Activated CD4-positive, CD25-positive, alpha-beta regulatory T cell treated with anti-CD3 and anti-CD28 coated beads, Interleukin-2, amount 50 U/mL, for 16 hours (primary cell): ENCODE measurements around the gene MICOS13.
"Not testable (repeated sequence)": the region's sequence is repeated elsewhere in the genome, so short reads cannot be mapped to it uniquely, and the experiment has no call there.

Experiments used
- DNase-seq: peaks from one replicate; pipeline ENCODE4 v3.0.0-alpha.2; 2020; ENCODE audit warnings: low read depth, low spot score

Gene MICOS13

DNA sequence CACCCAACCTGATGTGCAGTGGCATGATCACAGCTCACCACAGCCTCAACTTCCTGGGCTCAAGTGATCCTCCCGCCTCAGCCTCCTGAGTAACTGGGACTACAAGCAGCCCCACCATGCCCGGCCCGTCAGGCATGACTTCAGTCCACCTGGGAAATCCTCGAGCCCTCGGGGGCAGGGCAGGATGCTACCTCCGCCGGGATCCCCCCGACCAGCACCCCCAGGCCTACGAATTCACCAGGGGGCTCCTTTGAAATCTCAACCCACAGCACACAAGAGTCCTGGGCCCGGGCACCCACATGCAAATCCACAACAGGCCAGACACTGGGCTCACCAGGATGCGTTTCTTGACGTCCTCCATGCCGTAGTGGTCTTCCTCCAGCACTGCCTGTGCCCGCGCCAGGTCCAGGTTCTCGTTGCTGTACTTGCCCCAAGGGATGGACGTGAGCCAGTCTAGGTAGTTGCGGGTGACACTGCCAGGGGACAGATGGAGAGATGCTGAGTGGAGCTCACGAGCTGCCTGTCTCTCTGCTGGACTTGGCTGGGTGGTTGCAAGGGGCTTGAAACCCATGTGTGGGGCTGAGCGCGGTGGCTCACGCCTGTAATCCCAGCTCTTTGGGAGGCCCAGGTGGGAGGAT, 20.3 kb upstream of the MICOS13 start:
- DNase-seq: no peak

DNA sequence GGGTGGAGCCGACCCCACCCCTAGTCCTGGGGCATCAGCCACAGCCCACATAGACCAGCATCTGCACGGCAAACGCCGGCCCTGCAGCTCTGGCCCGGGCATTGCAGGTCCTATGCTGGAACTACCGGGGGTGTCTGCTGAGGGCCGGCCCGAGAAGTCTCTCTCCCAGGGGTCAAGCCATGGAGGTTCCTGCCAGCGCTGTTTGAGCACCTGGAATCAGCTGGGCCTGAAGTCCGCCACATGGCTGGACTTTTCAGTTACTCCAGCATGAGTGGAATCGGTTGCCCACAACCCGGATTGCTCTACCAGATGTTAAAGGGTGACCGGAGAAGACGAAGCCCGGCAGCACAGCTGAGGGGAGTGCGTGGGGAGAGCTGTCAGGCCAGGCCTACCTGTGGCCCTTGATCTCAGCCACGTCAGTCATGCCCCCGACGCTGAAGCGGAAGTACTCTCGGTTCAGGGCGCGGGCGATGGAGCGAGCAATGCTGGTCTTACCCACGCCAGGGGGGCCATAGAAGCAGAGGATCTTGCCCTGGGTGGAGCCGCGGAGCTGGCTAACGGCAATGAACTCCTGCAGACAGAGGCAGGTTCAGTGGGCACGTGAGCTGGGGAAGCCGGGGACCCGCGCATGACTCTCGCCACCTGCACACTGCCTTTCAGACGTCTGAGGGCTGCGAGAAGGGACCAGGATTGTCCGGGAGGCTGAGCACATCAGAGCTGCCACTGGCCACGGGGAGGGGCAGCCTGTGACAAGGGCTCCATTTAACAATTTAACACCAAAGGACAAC, 18.5 kb upstream of the MICOS13 start:
- DNase-seq: no peak

DNA sequence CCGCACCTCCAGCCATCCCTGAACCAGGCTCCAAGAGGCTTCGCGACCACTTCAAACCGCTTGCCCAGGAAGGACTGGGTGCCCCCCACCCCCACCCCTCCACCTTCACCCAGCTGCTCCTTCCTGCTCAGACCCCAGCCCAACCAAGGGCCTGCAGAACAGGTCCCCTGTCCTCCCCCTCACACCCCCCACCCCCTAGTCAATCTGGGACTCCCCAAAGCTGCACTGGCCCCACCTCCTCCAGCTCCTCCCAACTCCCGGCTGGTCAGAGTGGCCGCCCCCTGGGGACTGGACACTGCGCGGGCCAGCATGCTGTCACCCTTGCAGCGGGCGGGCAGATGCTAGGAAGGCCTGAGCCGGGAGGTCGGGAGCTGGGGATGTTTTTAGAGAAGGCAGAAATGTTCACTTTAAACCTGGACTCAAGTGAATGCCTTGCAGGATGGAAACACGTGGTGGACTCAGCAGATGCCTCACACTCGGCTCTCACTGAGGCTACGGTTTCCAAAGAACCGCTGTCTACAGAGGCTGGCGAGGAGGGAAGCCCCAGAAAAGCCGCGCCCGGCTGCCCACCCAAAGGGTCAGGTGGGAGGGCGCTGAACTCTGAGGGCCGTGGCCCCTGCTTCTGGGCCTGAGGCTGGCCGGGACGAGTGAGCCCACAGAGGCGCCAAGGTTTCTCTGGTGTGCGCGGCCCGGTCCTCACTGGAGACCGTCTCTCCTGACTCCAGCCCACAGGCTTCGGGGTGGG, 17.7 kb upstream of the MICOS13 start:
- DNase-seq: no peak

DNA sequence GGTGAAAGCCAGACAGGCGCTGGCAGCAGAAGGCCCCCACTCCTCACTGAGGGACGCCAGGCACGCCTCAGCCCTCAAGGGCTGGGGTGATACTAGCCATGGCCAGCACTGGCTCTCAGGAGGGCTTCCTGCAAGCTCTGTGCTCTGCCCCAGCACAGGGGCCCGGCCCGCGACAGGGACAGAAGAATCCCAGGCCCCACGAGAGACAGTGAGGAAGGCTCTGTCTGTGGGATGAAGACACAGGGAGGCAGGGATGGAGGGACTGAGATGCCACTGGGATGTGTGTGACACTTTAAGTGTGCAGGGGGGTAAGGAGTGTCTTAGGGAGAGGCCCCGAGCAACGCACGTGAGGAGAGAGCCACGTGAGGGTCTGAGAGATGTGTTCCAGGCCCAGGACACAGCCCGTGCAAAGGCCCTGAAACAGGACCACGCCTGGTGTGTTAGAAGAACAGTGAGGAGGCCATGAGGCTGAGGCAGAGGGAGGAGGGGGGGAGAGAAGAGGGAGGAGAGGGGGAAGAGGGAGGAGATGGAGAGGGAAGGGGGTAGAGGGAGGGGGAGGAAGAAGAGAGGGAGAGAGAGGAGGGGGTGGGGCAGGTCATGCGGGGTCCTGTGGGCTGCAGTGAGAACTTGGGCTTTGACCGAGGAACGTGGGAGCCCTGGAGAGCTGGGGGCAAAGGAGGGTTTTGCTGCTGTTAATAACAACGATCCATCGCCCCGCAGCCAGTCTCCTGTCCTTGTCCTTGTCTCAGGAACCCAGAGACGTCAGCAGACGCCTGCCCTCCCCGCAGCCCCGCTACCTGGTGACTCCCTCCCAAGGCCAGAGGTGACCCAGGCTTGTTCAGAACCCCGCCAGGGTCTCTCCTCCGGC, 16.9 kb upstream of the MICOS13 start:
- no peak for DNase-seq

DNA sequence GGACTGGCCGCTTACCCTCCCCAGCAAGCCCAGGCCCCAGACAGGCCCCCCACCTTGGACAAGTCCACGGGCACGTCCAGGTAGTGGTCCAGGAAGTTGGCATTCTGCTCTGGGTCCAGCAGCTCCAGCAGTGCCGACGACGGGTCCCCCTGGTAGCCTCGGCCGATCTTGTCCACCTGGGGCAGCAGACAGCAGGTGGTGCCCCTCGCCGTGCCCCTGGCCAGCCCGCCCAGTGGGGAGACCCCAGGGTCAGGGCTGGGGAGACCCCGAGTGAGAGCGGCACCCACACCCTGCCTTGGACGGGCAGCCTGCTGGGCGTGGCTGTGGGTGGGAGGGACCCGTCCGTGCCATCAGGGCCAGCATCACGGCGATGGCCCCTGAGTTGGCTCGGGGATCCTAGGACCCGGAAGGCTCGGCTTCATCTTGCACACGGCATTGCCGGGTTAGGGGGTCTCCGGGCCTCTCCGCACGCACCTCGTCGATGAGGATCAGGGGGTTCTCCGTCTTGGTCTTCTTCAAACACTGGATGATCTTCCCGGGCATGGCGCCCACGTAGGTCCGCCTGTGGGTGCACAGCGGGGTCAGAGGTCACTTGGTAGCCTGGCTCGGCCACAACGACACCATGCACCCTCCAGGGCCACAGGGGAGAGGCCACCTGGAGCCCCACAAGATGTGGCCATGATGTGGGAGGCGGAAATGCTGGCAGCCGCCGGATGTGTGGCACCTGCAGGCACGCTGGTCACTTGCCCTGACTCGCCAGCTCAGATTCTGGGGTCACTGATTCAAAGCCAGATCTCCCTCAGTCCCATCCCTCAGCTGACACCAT, 16.1 kb upstream of the MICOS13 start:
- DNase-seq: no peak

DNA sequence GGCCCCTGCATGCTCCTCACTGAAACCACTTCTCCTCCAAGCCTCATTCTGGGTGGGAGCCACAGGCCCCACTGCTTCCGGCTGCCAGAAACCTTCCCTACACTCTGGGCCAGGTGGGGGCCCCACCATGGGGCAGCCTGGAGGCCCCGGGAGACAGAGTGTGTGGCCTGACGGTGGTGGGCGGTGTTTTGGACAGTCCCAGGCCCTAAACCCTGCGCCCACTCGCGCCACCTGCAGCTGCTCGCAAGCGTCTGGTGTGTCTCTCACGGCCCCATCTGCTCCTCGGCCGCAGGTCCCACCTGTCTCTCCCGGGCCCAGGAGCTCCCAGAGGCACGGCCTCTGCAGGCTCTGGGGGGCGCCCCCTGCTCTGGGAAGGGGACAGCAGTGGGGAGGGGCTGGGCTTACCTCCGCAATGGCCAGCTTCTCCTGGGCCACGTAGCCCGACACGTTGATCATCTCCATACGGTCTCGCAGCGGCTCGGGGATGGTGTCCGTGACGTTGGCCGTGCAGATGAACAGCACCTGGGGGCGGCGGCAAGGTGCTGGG, 15.4 kb upstream of the MICOS13 start:
- DNase-seq: no peak

DNA sequence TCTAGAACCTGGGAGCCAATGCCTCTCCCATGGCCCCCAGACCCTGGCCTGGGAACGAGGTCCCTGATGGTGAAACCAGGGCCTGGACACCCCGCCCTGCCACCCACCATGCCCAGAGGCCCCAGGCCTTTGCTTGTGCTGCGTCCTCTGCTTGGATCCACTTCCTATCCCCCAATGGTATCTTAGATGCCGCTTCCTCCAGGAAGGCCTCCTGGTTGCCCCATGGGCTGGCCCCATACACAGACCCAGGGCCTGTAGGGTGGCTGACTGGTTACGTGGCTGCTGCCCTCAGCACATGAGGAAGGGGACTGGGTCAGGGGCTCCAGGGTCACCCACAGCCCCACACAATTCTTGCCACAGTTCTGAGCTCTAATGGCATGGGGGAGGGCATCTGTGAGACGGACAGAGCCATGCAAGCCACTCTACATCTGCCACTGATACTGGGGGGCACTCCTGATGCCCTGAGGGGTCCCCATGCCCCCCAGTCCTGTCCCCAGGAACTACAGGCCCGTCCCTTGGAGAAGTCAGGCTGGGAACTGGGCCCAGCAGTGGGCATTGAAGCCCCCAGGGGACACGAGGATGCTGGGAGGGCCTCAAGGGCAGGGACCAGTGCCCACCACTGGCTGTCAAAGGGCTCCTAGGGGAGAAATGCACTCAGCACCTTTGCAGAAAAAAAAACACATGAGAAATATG, 14.8 kb upstream of the MICOS13 start:
- no peak for DNase-seq

DNA sequence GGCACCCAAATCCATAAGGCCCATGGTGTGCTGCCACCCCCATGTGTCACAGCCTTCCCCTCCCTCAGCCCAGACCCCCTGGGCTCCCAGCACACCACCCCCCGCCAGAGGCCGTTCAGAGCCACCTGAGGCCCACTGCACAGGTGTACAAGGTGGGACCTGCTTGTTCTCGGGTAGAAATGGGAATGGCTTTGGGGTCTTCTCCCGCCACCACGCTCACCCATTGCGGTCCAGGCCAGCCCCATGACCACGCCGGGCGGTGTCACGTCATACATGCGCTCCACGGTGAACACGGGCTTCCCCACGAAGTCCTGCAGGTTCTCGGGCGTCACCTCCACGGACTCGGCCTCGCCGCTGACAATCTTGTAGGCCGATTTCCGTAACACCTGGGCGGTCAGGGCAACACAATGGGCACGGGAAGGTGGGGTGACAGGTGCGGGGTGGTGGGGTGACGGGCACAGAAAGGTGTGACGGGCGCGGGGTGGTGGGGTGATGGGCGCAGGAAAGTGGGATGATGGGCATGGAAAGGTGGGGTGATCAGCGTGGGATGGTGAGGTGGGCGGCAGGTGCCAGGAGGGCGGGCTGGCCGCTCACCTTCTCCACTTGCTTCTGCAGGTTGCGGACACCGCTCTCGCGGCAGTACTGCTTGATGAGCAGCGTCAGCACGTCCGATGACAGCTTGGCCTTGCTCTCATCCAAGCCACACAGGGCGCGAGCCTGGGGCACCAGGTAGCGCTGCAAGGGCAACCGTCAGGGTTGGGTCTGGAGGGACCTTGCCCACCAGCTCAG, 14.0 kb upstream of the MICOS13 start:
- no peak for DNase-seq

DNA sequence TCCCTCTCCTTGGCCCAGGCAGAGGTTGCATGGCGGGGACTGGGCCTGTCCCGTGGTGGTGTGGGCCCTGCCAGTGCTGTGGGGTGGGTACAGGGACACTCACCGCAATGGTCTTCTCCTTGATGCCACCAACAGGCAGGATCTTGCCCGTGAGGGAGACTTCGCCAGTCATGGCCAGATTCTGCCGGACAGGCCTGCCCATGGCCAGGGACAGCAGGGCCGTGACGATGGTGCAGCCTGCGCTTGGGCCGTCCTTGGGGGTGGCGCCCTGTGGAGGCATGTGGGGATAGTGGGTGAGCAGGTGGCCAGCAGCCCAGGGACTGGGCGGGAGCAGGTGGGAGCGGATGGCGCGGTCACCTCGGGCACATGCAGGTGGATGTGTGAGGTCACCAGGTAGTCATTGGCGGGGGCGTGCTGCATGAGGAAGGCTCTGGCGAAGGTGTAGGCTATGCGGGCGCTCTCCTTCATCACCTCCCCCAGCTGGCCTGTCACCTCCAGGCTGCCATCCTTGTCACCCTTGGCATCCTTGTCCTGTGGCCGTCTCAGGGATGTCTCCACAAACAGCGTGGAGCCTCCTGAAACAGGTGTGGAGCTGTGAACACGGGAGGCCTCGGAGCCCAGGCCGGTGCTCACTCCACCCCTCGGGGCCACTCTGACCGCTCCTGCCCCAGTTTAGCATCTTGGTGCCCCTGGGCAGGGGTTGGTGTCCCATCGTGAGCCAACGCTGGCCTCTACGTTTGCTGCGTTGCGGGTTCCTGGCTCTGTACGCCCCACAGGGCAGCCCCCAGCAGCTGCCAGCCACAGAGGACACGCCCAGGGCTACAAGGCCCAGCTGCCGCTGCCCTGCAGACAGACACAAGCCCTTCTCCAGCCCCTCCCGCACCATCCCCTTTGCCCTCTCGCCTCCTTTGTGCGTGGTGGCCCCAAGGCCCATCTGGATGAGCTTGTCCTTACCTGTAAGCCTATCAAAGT, 13.2 kb upstream of the MICOS13 start:
- no peak for DNase-seq

DNA sequence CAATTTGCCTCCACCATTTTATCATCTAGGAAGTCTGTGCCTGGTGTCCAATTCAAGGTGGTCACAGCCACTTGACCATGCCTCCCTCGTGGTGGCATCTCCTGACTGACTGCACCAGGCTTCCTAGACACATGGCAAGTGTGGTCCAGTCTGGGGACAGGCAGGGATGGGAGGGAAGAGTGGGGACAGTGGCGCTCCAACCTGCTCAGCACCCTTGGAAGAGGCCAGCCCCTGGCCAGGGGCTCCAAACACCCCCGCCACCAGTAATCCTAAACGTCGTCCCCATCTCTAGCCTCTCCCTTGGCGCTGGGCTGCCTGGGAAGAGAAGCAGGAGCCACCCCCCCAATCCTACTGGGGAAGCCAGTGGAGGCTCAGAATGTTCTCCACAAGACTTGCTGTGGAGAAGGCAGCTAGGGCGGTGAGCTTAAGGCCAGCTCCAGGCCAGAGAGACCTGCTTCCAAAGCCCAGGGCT, 12.4 kb upstream of the MICOS13 start:
- DNase-seq: no peak

DNA sequence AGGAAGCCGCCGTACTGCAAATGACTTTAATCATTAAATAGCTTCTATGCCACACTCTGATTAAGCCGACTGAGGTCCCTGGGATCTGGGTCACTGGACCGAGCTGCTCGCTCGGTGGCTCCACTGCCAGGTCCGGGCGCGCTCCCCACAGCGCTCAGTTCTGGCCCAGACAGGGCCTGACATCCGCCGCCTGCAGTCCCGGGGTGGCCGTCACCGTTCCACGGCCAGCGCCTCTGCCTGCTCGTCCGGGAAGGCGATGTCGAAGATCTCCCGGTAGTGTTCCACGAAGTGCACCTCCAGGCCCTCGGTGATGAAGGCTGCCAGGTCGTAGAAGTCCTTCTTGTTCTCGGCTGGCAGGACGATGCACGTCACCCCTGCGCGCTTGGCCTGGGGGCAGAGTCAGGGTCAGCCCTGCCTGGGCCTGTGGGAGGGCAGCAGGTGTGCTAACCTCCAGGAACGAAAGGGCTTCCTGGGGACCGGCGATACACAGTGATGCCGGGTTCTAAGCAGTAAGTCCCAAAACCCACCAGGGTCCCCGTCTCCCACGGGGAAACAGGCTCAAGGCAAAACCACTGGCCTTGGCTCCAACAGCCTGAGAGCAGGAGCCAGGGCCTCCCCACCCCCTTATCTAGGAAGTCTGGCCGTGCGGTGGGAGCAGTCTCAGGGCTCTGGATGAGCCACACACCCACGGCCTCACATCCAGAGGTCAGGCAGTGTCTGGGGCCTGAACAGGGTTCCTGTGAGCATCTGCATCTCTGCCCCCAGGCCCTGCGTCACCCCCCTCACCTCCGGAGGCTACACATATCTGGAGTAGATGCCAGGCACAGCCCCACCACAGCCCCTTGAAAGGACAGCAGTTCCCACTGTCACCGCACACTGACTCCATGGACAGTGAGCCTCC, 11.8 kb upstream of the MICOS13 start:
- DNase-seq: no peak

DNA sequence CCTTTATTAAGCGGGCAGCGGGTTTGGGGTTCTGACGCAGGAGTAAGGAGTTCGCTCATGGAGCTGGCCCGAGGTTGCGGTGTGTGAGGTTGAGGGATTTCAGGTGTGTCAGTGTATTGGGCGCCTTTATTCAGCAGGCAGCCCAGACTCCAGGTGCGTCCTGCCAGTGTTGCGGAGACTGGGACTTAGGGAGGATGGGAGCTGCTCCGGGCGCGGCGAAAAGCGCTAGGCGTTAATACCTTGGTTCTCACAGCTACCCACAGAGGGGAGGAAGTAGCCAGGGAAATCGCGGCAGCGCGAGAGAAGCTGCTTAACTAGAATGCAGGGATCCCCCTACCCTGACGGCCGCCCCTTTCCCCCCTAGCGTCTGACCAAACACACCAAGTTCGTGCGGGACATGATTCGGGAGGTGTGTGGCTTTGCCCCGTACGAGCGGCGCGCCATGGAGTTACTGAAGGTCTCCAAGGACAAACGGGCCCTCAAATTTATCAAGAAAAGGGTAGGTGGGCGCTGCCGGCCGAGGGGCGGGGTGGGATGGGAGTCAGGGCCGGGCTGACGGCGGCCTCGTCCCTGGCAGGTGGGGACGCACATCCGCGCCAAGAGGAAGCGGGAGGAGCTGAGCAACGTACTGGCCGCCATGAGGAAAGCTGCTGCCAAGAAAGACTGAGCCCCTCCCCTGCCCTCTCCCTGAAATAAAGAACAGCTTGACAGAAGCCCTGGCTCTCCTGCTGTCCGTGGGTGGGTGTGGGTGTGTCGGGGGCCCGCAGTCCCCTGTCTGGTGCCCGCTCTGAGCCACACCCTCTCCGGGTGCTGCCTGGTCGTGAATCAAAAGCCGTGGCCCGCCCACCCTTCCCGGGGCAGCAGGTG, 10.9 kb upstream of the MICOS13 start:
- peak; percentile 26 for DNase-seq

DNA sequence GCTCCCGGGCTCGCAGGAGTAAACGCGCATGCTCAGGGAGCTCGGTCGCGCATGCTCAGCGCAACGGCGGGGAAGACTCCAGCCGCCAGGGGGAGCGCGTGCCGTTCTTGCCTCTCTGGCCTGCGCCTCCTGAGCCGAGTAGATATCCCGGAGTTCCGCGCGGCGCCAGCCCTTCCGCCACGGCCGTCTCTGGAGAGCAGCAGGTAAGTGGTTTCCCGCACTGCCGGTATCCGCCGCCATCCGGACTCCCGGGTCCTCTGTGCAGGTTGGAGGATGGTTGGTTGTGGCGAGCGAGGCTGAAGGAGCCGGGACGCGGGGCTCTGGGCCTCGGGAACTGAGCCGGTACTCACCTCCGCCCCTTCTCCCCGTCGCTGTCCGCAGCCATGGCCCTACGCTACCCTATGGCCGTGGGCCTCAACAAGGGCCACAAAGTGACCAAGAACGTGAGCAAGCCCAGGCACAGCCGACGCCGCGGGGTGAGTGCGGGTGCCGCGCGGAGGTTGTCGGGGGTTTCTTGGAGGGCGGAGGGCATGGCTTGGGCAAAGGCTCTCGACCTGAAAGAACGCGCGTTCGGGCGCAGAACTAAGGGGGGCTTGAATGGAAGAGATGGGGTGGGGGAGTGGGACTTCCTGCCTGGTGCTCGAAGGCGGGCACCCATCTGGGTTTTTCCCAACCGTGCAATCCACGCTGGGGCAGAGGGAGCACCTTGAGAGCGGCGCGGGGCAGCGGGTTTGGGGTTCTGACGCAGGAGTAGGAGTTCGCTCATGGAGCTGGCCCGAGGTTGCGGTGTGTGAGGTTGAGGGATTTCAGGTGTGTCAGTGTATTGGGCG, 10.0 kb upstream of the MICOS13 start, which contains the start of gene RPL36:
Gene RPL36 (plus strand): TSS at position 171 of the 830 bp plus-strand sequence. CDS start 213 bp downstream, at position 384.
- peak; percentile 97 for DNase-seq

DNA sequence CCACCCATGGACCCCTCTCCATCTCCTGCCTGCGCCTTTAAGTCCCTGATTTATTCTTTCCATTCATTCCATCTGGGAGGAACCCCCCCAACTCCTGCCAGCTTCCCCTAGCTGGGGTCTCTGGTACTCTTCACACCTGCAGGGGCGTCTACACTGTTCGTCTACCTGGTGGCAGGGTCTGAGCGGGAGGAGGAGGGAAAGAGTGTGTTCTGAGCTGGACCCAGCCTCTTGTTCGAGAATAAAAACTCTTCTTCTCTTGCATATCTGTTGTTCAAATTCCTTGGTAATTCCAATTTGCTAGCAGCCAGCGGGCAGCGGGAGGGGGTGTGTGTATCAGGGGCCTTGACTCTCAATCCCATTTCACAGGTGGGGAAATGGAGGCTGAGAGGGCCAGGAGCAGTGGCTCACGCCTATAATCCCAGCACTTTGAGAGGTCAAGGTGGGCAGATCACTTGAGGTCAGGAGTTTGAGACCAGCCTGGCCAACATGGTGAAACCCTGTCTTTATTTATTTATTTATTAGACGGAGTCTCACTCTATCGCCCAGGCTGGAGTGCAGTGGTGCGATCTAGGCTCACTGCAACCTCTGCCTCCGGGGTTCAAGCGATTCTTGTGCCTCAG, 8.1 kb upstream of the MICOS13 start:
- not testable (repeated sequence) for DNase-seq
